ENCODE results near the gene ZNF18. TPM values are rescaled to one million over a fixed set of nuclear protein-coding genes. Genes with fewer than 3 reads are reported as not detected.

ZNF18 gene
- total RNA-seq = 10 to 100 TPM; 10.4 to 16.3 TPM
- 9.1 TPM for polyA plus RNA-seq (2013, experiment 1 of 2)
- polyA plus RNA-seq (2013, experiment 2 of 2) = 7.4 TPM
- long read RNA-seq, experiment 1, partial matches to known transcripts = 1 of 7 reads
- long read RNA-seq, experiment 1, other reads (novel, unspliced or antisense) = 4 of 7 reads
- long read RNA-seq, experiment 2, transcript ZNF18-204 (7 exons, 2,330 nt) = major isoform, 8 of 41 reads
- long read RNA-seq, experiment 2, partial matches to known transcripts = 6 of 41 reads
- long read RNA-seq, experiment 2, other reads (novel, unspliced or antisense) = 22 of 41 reads
- long read RNA-seq, experiment 3, transcript ZNF18-202 (7 exons, 2,261 nt) = minor isoform, 15 of 78 reads
- long read RNA-seq, experiment 3, transcript ZNF18-204 (7 exons, 2,330 nt) = major isoform, 24 of 78 reads
- long read RNA-seq, experiment 3, partial matches to known transcripts = 10 of 78 reads
- long read RNA-seq, experiment 3, other reads (novel, unspliced or antisense) = 27 of 78 reads
- long read RNA-seq, experiment 4, partial matches to known transcripts = 1 of 15 reads
- long read RNA-seq, experiment 4, other reads (novel, unspliced or antisense) = 6 of 15 reads

DNA sequence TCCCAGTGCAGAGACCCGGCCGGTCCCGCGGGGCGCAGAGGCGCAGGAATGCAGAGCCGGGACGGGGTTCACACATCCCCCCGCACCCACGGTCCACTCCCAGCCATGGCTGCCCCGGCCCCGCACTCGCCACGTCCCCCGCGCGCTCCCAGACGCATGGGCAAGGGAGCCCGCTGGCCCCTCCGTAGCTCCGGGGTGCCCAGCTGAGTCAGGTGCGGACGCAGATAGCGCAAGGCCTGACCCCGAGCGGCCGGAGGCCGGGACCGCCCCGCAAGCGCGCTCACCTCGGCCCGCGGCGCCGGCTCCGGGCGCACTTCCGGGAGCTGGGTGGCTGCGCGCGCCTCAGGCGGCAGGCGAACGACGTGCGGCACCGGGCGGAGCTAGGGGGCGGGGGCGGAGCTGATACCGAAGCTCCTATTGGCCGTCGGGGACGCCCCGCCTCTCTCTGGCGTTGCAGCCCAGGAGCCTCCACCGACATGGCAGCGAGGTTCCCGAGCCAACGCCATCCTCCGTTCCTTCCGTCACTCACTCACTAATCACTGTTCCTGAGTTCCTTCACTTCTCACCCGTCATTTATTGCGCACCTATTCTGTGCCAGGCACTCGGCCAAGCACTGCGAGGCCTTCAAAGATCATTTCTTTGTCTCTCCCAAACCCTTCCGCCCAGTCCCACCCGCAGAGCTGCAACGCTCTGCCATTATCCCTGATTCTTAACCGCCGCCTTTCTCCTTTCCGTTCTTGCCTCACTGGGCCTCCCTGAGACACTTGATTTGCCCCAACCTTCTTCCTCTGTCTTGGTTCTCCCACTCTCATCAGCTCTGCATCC is at the start of gene ZNF18:
Gene ZNF18 (minus strand): TSS at position 329 of the 825 bp plus-strand sequence. CDS start 4,646 bp downstream, outside the sequence.
- H3K27ac Mint-ChIP-seq = peak within 1 kb of the TSS; percentile 98
- no peaks in the 10 kb centered on the region for H3K9me3 Mint-ChIP-seq
- H3K9me3 ChIP-seq (ENCODE audit: control insufficient read depth, low read length) = no peaks in the 10 kb centered on the region
- H3K27ac ChIP-seq (ENCODE audit: low read depth, low read length) = peak within 1 kb of the TSS; percentile 91
- DNase-seq = peak; percentile 99
- peaks cover 14% of the 10 kb centered on the region for H3K4me1 Mint-ChIP-seq
- WGBS, 2 experiments (ENCODE audit: insufficient coverage in 1 of 2, insufficient read length in 1 of 2) = 1 to 4% methylated on average over 26 to 74 of the region's 74 CpGs
- peaks cover 3% of the 10 kb centered on the region for H3K4me1 ChIP-seq (ENCODE audit: control insufficient read depth, insufficient read depth, low read length)
- peak within 1 kb of the TSS; percentile 67 for H3K4me3 Mint-ChIP-seq
- TF ChIP-seq CTCF (conservative IDR thresholded peaks at IDR 0.05) = no peak
- H3K4me3 ChIP-seq (ENCODE audit: low read length) = peak within 1 kb of the TSS; percentile 85
- no peaks in the 10 kb centered on the region for H3K27me3 ChIP-seq (ENCODE audit: control insufficient read depth, insufficient read depth, low read length, poor library complexity, severe bottlenecking)
- H3K9ac ChIP-seq (ENCODE audit: extremely low read depth, low read length, poor library complexity, severe bottlenecking) = peak within 1 kb of the TSS; percentile 74
- no peaks in the 10 kb centered on the region for H3K27me3 Mint-ChIP-seq (ENCODE audit: insufficient read depth)
- peaks cover 14% of the 10 kb centered on the region for H3K36me3 Mint-ChIP-seq (ENCODE audit: low read depth)
- H3K36me3 ChIP-seq (ENCODE audit: control insufficient read depth, insufficient read depth, low read length) = no peaks in the 10 kb centered on the region

- Mint-ChIP-seq H3K4me3 (peak overlapping the region; percentile 8), H3K36me3 (ENCODE audit: low read depth) (peaks cover 5% of the 10 kb centered on the region), H3K9me3 (no peaks in the 10 kb centered on the region), H3K4me1 (peaks cover 67% of the 10 kb centered on the region), H3K27ac (peak overlapping the region; percentile 85), H3K27me3 (ENCODE audit: insufficient read depth) (no peaks in the 10 kb centered on the region)
- Histone ChIP-seq H3K27ac (ENCODE audit: low read depth, low read length) (no peak overlapping the region), H3K4me1 (ENCODE audit: control insufficient read depth, insufficient read depth, low read length) (peaks cover 32% of the 10 kb centered on the region), H3K9ac (ENCODE audit: extremely low read depth, low read length, poor library complexity, severe bottlenecking) (peak overlapping the region; percentile 22), H3K36me3 (ENCODE audit: control insufficient read depth, insufficient read depth, low read length) (no peaks in the 10 kb centered on the region), H3K4me3 (ENCODE audit: low read length) (peak overlapping the region; percentile 60), H3K27me3 (ENCODE audit: control insufficient read depth, insufficient read depth, low read length, poor library complexity, severe bottlenecking) (no peaks in the 10 kb centered on the region), H3K9me3 (ENCODE audit: control insufficient read depth, low read length) (no peaks in the 10 kb centered on the region)
- DNase-seq = no peak
- no peak for TF ChIP-seq CTCF (conservative IDR thresholded peaks at IDR 0.05)
- 49% methylated on average over 2 of the region's 2 CpGs; no CpG with 5 or more reads in 1 of the 2 experiments for WGBS, 2 experiments (ENCODE audit: insufficient coverage in 1 of 2, insufficient read length in 1 of 2)
Measured at GRCh38 chr17:12046786-12047185, 49.5 kb upstream of the ZNF18 start.

GRCh38 chr17:12043702-12044101 is 46.4 kb upstream of the ZNF18 start:
- H3K36me3 ChIP-seq (ENCODE audit: control insufficient read depth, insufficient read depth, low read length) = no peaks in the 10 kb centered on the region
- TF ChIP-seq CTCF (conservative IDR thresholded peaks at IDR 0.05) = no peak
- no peak overlapping the region for H3K27ac ChIP-seq (ENCODE audit: low read depth, low read length)
- Mint-ChIP-seq H3K4me1 (peaks cover 58% of the 10 kb centered on the region), H3K9me3 (no peaks in the 10 kb centered on the region), H3K36me3 (ENCODE audit: low read depth) (peaks cover 5% of the 10 kb centered on the region), H3K27me3 (ENCODE audit: insufficient read depth) (no peaks in the 10 kb centered on the region), H3K4me3 (no peak overlapping the region), H3K27ac (no peak overlapping the region)
- no peaks in the 10 kb centered on the region for H3K27me3 ChIP-seq (ENCODE audit: control insufficient read depth, insufficient read depth, low read length, poor library complexity, severe bottlenecking)
- no peak overlapping the region for H3K4me3 ChIP-seq (ENCODE audit: low read length)
- whole genome bisulfite sequencing, 2 experiments (ENCODE audit: insufficient coverage in 1 of 2, insufficient read length in 1 of 2) = 95 to 100% methylated on average over 3 to 6 of the region's 6 CpGs
- no peak overlapping the region for H3K9ac ChIP-seq (ENCODE audit: extremely low read depth, low read length, poor library complexity, severe bottlenecking)
- H3K9me3 ChIP-seq (ENCODE audit: control insufficient read depth, low read length) = no peaks in the 10 kb centered on the region
- no peak for DNase-seq
- H3K4me1 ChIP-seq (ENCODE audit: control insufficient read depth, insufficient read depth, low read length) = peaks cover 30% of the 10 kb centered on the region
